HL-60 (cell line): ENCODE measurements around the gene PCDHA5.
A peak's percentile ranks its signal among the peaks of the same experiment; 100 is the strongest.

Experiments used
- DNase-seq, 2 experiments: peaks; one replicate each; pipeline ENCODE4 v3.0.0-alpha.2; 2010 to 2020; ENCODE audit warnings: low read depth in 1 of 2, low spot score in 1 of 2
- H3K27ac ChIP-seq: fragments of 250-450 bp; sonication (Bioruptor Pico); replicated peaks from 2 replicates; pipeline ENCODE4 v1.5.1; 2020; ENCODE audit warnings: mild to moderate bottlenecking, moderate library complexity
- H3K27me3 ChIP-seq: fragments of 250-450 bp; sonication (Bioruptor Pico); 2 replicates; pipeline ENCODE4 v1.5.1; 2021; ENCODE audit warnings: mild to moderate bottlenecking, moderate library complexity; ENCODE audit not compliant: insufficient read depth, poor library complexity, severe bottlenecking
- H3K4me3 ChIP-seq: replicated peaks from 2 replicates; pipeline ENCODE4 v1.5.1; 2011; ENCODE audit warnings: mild to moderate bottlenecking, control low read depth, low read length; ENCODE audit not compliant: insufficient read depth
- CTCF ChIP-seq: IDR thresholded peaks from one replicate; pipeline ENCODE4 v1.5.1; 2011; ENCODE audit warnings: low read length, control low read depth, inconsistent platforms; ENCODE audit not compliant: insufficient read depth
- GABPA ChIP-seq: IDR thresholded peaks from 2 replicates; pipeline ENCODE4 v1.6.1; 2012; ENCODE audit warnings: low read depth
- POLR2AphosphoS5 ChIP-seq: IDR thresholded peaks from 2 replicates; pipeline ENCODE4 v1.6.1; 2012; ENCODE audit warnings: low read depth
- REST ChIP-seq: IDR thresholded peaks from 2 replicates; pipeline ENCODE4 v1.6.1; 2012; ENCODE audit warnings: low read depth; ENCODE audit not compliant: insufficient replicate concordance
- SPI1 ChIP-seq: IDR thresholded peaks from 2 replicates; pipeline ENCODE4 v1.6.1; 2012; ENCODE audit warnings: low read depth, mild to moderate bottlenecking, borderline replicate concordance

Gene PCDHA5

DNA sequence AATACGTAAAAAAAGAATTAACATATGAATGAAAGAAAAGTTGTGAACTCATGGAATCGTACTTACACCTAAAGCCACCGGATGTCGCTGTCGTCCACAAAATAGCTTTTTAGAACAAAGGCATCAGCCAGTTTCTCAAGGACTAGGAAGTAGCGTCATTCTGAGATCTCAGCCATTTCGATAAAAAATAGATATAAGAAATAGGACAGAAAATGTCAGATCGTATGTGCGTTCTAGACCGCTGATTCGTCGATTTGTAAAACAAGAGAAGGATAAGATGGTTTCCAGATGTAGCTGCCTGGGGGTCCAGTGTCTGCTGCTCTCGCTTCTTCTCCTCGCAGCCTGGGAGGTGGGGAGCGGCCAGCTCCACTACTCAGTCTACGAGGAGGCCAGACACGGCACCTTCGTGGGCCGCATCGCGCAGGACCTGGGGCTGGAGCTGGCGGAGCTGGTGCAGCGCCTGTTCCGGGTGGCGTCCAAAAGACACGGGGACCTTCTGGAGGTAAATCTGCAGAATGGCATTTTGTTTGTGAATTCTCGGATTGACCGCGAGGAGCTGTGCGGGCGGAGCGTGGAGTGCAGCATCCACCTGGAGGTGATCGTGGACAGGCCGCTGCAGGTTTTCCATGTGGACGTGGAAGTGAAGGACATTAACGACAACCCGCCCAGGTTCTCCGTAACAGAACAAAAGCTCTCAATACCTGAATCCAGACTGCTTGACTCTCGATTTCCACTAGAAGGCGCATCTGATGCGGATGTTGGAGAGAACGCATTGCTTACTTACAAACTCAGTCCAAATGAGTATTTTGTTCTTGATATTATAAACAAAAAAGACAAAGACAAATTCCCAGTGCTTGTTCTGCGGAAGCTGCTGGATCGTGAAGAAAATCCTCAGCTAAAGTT, 34.6 kb downstream of the PCDHA5 start, which contains the start of gene PCDHA10:
Gene PCDHA10 (plus strand): TSS at position 126 of the 903 bp plus-strand sequence. CDS start 152 bp downstream, at position 278.
- no peaks in the 10 kb centered on the region for H3K27me3 ChIP-seq
- no peak for TF ChIP-seq CTCF
- no peak for TF ChIP-seq REST
- TF ChIP-seq POLR2AphosphoS5, result no peak
- TF ChIP-seq GABPA, result no peak
- TF ChIP-seq SPI1, result no peak
- no peak within 1 kb of the TSS for H3K27ac ChIP-seq
- no peak within 1 kb of the TSS for H3K4me3 ChIP-seq
- no peak for DNase-seq

DNA sequence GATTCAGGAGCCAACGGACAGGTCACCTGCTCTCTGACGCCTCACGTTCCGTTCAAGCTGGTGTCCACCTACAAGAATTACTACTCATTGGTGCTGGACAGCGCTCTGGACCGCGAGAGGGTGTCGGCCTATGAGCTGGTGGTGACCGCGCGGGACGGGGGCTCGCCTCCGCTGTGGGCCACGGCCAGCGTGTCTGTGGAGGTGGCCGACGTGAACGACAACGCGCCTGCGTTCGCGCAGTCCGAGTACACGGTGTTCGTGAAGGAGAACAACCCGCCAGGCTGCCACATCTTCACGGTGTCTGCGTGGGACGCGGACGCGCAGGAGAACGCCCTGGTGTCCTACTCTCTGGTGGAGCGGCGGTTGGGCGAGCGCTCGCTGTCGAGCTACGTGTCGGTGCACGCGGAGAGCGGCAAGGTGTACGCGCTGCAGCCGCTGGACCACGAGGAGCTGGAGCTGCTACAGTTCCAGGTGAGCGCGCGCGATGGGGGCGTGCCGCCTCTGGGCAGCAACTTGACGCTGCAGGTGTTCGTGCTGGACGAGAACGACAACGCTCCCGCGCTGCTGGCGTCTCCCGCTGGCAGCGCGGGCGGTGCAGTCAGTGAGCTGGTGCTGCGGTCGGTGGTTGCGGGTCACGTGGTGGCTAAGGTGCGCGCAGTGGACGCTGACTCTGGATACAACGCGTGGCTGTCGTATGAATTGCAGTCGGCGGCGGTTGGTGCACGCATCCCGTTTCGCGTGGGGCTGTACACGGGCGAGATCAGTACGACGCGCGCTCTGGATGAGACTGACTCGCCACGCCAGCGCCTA, 36.0 kb downstream of the PCDHA5 start:
- Histone ChIP-seq H3K27me3 (no peaks in the 10 kb centered on the region), H3K4me3 (no peak overlapping the region), H3K27ac (no peak overlapping the region)
- DNase-seq, result no peak
- TF ChIP-seq GABPA, result no peak
- no peak for TF ChIP-seq SPI1
- peak; percentile 28 for TF ChIP-seq REST

GRCh38 chr5:140857987-140858240, 36.5 kb downstream of the PCDHA5 start:
- no peaks in the 10 kb centered on the region for H3K27me3 ChIP-seq
- DNase-seq, result no peak
- no peak for TF ChIP-seq SPI1
- TF ChIP-seq REST, result no peak
- no peak for TF ChIP-seq GABPA
- no peak for TF ChIP-seq POLR2AphosphoS5
- no peak for TF ChIP-seq CTCF
- H3K27ac ChIP-seq, result no peak overlapping the region
- H3K4me3 ChIP-seq, result no peak overlapping the region
